ENCODE results near the gene C16orf96.
A peak's percentile ranks its signal among the peaks of the same experiment; 100 is the strongest.

C16orf96 gene

DNA sequence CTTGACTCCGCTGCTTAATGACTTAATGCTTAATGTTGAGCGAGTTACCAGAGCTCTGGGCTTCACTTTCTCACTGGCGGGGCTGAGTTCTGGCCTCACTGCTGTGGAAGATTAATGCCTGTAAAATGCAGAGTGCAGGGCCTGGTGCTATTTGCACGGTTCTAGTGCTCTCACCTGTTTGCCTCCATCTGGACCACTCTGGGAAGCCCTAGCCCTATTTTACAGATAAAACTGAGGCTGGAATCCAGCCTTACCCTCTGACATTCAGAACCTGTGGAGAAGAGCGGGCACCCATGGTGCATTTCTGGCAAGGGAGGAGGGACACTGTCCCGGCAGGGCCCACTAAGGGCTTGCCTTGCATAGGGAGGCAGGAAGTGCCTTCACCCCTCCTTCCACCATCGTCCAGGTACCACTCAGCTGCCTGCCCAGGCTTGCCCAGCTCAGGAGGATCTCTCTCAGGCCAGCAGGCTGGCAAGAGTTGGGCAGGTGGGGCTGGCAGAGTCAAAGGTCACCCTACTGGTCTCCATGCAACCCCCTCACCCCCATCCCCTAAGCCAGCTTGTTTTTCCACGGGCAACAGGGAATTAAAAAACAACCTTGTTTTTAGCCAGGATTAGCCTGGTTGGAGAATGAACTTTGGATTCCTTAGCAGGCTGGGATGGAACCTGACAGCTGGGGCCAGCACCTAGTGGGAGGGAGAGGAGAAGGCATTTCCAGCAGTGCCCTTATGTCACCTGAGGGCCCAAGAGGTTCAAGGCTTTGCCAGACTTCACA, 62.7 kb downstream of the C16orf96 start:
- DNase-seq, result no peak

DNA sequence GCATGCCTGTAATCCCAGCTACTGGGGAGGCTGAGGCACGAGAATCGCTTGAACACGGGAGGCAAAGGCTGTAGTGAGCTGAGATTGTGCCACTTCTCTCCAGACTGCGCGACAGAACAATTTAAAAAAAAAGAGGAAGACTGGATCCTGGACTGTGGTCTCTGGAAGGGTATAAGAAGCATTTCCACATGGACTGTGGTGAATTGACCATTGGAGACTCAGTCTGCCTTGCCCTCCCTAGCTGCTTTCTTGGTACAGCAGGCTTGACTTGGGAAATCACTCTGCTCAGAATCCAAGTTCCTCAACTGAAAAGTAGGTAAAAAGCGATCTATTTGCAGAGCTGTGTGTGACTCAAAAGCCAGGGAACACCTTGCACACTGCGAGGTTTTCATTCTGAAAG, 67.5 kb downstream of the C16orf96 start:
- DNase-seq, result no peak

DNA sequence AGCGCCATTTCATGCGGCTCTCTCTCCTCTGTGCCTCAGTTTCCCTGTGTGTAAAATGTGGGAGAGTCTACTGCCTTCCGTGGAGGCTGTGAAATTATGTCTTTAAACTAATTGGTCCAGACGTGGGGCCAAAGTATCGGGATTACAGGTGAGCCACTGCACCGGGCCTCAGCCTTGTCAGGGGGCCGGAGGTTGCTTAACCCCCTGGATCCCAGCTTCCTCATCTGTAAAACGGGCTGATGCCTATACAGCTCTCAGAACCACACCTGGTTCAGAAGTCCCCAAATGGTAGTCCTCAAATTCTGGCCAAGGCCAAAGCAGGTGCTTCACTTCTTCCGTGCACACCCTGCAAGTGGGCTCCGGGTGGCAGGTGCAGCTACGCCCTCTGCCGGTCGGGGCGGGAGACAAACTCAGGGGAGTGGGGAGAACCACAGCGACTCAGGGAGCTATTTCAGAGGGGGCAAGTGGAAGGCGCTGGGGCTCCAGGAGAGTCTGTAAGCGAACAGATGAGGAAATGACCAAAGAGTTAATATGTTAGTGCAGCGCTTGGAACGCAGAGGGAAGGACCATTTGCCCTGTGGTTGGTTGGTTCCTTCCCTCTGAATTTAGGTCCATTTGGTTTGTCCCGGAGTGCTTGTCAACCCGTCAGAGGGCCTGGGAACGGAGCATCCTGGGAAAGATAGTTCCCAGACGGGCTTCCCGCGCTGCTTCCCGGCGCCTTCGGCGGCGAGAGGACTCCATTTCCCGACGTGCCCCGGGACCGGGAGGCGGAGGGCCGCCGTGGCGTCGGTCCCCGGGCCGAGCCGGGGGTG, 68.1 kb downstream of the C16orf96 start, which contains the start of gene MGRN1:
MGRN1 (plus strand) TSS at position 812 of the 812 bp plus-strand sequence. CDS start 135 bp downstream, outside the sequence.
- DNase-seq, result peak; percentile 98

DNA sequence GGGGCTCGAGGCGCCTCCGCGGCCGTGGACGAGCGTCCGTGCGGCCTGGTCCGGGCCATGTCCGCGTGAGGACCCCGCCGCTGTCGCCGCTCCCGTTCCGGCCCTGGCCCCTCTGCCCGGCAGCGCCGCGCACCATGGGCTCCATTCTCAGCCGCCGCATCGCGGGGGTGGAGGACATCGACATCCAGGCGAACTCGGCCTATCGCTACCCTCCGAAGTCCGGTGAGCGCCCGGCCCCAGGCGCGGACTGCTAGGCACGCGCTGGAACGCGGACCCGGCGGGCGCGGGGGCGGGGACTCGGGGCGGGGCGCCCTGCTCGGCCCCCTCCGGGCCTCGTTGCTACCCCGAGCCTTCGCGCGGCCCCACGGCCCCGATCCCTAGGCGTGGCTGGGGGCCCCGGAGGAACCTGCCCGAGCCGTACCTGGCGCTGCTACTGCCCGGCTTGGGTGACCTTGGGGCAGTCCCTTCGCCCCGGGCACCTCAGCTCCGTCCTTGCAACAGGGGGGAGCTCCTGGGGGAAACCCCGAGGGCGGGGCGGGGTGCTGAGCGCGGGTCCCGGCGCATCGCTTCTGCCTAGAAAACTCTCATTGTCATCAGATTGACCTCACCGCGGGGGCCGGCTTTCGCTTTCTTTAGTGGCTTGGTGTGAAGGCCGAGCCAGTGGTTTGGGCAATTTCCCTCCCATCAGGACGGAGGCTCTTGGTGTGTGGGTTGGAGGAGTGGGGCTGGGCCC, 68.9 kb downstream of the C16orf96 start:
- peak; percentile 56 for DNase-seq

DNA sequence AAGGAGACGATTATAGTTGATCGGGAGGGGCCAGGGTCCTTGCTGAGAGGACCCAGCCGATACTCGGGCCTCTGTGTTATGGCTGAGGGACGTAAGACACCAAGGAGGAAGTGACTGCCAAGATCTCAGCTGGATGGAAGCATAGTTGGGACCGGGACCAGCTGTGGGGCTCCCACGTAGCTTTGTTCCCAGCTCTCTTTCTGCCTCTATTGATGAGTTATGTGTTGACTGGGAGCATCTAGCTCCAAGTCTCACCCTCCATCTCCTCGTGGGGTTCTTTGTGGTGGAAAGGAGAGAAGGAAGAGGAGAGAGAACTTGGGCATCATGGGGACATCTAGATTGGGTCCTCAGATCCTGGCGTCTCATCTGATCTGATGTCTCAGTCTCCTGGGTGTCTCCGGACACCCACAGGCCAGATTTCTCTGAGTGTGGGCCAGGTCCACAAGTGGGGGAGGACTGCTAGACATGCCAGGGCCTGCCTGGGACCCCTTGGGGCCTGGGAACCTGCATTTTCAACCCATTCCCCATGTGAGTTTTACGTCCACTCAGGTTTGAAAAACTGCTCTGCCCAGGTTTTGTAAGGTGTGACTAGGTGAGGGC, 69.5 kb downstream of the C16orf96 start:
- DNase-seq, result no peak

DNA sequence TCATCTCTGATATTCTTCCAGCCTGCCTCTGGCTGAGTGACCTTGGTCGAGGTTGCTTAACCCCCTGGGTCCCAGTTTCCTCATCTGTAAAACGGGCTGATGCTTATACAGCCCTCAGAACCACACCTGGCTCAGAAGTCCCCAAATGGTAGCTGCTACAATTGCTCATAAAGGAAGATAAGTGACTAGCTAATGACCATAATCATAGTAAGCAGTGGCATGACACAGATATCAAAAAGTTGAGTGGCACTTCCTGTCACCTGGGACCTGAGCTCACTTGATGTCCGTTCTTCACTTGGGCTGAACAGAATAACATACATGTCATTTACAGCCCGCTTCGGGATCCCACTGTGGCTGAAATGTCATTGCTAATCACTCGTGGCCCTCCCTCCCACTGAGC, 70.3 kb downstream of the C16orf96 start:
- DNase-seq, result no peak

DNA sequence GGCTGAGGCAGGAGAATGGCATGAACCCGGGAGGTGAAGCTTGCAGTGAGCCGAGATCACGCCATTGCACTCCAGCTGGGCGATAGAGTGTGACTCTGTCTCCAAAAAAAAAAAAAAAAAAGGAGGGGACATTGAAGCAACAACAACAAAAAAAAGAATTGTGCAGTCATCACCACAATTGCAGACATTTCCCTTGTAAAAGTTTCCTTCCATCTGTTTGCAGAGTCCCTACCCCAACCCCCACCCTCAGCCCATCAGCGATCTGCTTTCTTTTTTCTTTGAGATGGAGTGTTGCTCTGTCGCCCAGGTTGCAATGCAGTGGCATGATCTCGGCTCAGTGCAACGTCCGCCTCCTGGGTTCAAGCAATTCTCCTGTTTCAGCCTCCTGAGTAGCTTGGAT, 72.1 kb downstream of the C16orf96 start:
- DNase-seq, result no peak

DNA sequence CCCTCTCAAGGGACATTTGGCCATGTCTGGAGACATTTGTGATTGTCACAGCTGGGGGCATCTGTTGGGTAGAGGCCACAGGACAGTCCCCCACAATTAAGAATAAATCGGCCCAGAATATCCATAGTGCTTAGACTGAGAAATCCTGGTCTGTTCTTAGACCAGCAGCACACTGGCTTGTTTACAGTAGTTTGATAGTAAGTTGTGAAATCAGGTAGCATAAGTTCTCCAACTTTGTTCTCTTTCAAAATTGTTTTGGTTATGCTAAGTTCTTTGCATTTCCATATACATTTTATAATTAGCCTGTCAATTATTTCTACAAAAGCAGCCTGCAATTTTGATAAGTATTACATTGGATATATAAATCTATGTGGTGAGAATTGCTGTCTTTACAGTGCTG, 75.3 kb downstream of the C16orf96 start:
- DNase-seq, result no peak

DNA sequence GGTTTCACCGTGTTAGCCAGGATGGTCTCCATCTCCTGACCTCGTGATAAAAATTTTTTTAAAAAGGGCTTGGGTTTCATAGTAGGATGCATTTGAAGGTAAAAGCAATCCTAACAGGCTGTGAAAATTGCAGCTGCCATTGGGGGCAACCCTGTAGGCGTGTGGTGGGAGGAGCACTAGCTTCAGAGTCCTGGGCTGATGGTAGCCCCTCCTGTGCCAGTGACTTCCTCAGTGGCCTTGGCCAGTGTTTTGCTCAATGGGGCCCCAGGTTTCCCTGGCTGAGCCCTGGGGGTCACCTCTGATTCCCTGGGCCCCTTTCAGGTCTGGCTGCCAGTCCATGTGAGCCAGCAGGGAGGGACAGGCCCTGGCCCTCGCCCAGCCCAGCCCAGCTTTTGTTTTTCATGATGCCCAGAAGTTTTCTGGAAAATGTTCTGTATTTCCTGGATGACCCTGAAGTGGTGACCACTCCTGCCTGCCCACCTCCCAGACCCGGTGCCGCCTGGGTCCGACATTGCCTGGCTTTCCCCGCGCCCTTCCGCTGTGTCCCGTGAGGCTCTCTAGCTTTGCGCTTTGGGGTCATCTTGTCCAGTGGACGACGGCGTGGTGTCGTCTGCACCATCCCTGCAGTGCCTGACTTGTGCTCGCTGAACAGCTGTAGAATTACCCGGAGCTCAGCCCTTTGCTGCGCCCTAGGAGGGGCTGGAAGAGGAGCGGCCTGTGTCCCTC, 77.9 kb downstream of the C16orf96 start:
- no peak for DNase-seq

DNA sequence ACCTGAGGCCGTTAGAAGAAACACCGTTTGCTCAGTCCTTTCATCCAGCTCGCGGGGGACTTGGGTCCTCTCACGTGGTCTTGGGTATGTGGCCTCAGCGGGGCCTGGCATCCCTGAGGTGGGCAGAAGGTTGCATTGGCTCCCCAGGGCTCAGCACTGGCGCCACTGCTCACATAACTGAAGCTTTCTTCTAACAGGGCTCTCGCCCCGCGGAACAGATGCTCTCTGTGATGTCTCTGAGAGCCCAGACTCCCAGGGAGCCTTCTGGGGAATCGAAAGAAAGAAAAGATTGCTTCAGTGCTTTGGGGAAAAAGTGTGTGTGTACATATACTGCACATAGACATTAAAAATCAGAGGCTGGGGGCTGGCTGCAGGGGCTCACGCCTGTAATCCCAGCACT, 78.6 kb downstream of the C16orf96 start:
- no peak for DNase-seq

DNA sequence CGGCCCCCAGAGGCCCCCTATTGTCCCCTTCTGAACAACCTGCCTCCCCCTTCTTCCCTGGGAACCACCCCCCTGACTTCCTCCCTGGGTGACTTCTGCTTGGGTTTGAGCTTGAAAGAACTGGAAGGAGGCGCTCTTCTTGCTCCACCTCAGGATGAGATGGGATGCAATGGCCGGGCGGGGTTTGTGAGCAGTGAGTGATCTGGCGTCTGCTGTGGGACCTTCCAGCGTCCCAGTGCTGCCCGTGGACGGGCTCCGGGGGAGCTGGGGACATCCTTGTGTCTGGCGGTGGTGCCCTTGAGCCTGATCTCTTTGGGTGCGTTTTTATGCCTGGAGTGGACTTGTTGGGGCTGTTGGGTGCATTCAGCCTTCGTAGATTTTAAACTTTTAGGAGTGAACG, 80.1 kb downstream of the C16orf96 start:
- no peak for DNase-seq

DNA sequence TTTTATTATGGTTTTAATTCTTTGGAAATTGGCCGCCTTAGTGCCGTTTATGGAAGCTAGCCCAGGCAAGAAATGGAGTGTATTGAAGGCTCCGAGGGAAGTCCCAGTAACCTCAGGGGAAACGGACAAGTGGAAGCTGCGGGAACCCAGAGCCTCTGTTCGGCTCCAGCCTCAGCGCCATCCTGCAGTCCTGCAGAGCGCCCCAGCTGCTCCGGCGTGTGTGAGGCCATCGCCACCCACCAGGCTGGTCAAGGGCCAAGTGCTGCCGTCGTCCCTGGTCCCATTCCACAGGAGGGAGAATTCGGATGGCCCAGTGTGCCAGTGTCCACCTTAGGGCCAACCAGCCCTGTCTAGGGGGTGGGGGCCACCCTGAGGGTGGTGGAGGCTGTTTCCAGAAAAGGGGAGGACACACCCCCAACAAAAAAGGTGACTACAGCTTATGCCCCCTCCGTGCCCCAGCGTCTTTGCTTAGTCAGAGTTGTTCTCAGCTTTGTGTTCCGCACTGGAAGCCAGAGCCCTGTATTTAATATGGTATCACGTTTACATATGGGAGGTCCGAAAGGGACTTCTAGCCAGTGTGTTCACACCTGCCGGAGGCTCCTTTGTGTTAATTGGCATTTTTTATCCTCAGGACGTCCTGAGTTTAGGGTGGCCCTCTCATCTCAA, 81.5 kb downstream of the C16orf96 start:
- no peak for DNase-seq

DNA sequence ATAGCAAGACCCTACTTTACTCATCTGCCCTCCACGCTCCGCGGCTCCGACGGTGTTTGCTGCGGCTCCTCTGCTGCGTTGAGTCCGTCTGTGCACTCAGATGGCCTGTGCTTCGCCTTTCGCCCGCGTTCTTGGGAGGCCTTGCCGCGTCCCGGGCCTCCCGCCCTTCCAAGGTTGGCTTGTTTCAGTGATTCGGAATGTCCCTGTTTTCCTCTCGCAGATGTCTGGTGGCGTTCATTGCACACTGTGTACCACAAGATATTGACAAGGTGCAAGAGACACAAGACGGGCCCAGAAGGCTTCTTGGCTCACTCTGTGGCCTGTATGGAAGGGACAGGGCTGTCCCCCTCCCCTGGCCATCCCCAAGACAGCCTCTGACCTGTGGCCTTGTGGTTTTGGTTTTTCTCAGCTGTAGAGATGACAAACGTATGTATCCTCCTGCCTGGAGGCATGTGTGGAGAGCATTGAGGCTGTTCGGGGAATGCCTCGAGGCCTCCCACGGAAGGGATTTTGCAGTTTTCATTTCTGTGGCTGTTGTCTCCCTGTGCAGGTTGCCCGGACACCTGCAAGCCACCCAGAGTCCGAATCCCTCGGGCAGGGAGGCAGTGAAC, 83.9 kb downstream of the C16orf96 start:
- DNase-seq, result no peak

DNA sequence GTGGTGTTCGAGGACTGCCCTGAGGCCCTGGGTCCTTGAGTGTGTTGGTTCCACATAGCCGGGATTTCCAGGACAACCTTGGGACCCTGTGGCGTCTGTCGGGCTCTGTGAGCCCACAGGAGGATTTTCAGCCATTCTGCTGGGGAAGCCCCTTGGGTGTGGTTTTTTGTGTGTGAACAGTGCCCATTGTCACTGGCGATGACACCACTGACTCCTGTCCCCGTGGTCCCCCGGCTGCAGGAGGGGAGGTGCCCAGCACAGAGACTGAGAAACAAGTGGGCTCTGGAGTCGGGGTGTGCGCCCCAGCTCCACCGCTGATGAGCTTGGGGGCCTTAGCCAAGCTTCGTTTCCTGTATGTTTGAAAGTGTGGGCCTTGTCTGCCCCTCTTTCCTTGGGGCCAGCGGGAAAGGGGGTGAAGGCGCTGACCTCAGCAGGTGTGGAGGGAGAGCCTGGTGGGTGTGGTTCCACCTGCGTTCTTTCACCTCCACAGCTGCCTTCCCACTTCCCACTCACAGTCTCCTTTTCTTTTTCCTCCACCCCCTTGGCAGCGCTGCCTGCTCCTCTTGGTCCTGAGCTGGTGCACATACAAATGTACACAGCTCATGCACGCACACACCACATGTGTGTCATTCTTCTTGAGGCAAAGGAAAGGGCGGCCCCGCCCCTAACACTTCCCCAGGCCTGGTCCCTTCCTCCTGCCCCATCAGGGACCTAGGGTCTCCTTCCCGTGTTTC, 84.6 kb downstream of the C16orf96 start:
- peak; percentile 19 for DNase-seq

DNA sequence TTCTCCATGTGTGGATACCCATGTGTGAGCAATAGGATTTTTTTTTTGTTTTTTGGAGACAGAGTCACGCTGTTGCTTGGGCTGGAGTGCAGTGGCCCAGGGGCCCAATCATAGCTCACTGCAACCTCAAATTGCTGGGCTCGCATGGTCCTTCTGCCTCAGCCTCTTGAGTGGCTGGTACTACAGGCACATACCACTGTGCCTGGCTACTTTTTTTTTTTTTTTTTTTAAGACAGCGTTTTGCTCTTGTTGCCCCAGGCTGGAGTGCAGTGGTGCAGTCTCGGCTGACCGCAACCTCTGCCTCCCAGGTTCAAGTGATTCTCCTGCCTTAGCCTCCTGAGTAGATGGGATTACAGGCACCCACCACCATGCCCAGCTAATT, 85.2 kb downstream of the C16orf96 start:
- no peak for DNase-seq

DNA sequence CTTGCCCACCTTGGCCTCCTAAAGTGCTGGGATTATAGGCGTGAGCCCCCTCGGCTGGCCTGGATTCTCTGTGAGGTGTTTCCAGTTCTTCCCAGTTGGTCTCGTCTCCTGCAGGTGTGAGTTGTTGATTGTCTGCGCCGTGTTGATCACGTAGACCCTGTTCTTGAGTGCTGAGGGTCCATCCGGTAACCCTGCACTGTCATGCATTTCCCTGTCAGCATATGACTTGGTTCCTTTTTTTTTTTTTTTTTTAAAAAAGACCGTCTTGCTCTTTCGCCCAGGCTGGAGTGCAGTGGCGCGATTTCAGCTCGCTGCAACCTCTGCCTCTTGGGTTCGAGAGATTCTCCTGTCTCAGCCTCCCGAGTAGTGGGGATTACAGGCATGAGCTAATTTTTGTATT, 85.8 kb downstream of the C16orf96 start:
- no peak for DNase-seq

DNA sequence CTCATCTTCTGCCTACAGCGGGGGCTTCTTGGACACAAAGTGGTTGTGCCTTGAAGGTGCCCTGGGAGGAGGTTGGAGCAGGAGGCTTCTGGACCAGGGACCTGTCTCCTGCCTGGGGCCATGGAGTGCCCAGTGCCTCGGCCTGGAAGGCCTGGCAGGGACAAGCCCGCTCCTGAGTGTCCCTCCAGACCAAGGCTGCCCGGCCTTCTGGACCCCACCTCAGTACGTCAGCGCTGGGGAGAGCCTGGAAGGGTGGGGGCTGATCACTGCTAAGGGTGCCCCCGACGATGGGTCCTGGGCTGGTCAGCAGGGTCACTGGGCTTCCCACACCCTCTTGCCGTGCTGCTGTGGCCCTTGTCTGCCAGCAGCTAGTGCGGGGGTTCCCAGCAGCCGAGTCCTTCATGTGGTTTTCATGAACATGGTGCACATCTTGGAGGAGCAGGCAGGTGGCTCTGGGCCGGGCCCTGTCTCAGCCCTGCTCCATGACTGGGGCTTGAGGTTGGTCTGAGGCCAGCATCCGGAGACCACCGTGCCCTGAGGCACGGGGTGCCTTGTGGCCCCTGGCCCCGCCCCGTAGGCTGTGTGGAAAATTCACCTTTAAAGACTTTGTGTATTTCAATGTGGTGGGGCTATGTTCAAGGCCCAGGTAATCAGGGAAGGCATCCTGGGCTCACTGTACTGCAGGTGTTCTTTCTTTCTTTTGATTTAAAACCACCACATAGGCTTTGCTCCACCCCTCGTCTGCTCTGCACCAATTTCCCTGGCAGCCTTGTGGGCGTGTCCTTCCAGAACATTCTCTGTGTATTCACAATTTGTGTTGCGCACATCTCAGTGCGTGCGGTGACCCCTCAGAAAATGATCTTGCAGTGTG, 90.9 kb downstream of the C16orf96 start:
- DNase-seq, result no peak

DNA sequence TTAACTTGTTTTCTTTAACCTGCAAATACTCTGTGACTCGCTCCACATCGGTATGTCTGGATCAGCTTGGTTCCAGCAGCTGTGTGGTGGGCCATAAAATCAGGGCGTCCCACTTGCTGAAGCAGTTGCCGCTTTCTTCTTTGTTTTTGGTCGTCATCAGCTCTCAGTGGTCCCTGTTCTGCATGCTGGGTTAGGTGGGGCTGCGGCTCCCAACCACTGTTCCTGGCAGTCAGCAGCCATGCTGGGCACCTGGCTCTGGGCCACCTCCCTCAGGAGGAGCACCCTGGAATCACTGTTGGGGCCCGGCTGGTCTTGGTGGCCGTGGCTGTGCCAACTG, 91.5 kb downstream of the C16orf96 start:
- DNase-seq, result no peak

DNA sequence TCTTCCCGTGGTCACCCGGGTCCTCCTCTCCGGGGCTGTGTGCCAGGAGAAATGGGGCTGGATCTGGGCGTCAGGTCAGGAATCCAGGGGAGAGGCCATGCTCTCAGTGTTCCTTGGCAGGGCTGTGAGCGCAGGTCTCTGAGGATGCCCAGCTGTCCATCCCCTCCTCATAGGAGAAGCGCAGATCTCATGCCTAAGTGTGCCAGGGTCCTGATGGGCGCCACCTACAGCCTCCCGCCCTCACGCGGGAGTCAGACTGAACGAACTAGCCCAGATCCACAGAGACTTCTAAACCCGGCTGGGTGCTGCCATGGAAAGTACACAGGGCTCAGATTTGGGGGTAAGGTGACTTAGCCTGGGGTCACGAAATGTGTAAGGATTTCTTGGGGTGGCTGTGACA, 92.8 kb downstream of the C16orf96 start:
- DNase-seq, result no peak

All from fibroblast of skin of back (primary cell).